Fibroblast of skin of scalp (primary cell): ENCODE results near the gene WDFY4.
A peak's percentile ranks its signal among the peaks of the same experiment; 100 is the strongest.

Experiments used
- DNase-seq: peaks from one replicate; pipeline ENCODE4 v3.0.0-alpha.2; 2013

Gene WDFY4

GRCh38 chr10:48947690-48948469 is 263.2 kb downstream of the WDFY4 start:
- no peak for DNase-seq

- DNase-seq: no peak
Measured at GRCh38 chr10:48948470-48949037, 263.9 kb downstream of the WDFY4 start.

- DNase-seq: no peak
Measured at GRCh38 chr10:48951707-48952106, 267.0 kb downstream of the WDFY4 start.

GRCh38 chr10:48957361-48958151 is 272.9 kb downstream of the WDFY4 start:
- no peak for DNase-seq

GRCh38 chr10:48958598-48959190 is 274.0 kb downstream of the WDFY4 start:
- DNase-seq: no peak

- no peak for DNase-seq
Measured at GRCh38 chr10:48964038-48964437, 279.4 kb downstream of the WDFY4 start.

- no peak for DNase-seq
Measured at GRCh38 chr10:48965460-48965859, 280.8 kb downstream of the WDFY4 start.

GRCh38 chr10:48968036-48968435 is 283.4 kb downstream of the WDFY4 start:
- no peak for DNase-seq

GRCh38 chr10:48970046-48970445 is 285.4 kb downstream of the WDFY4 start:
- no peak for DNase-seq

- no peak for DNase-seq
Measured at GRCh38 chr10:48970654-48971053, 286.0 kb downstream of the WDFY4 start.

- DNase-seq: no peak
Measured at GRCh38 chr10:48973065-48973464, 288.4 kb downstream of the WDFY4 start.

GRCh38 chr10:48974510-48975156 is 290.0 kb downstream of the WDFY4 start:
- no peak for DNase-seq

- DNase-seq: peak; percentile 35
Measured at GRCh38 chr10:48976196-48976595, 291.5 kb downstream of the WDFY4 start.

- no peak for DNase-seq
Measured at GRCh38 chr10:48978318-48978717, 293.6 kb downstream of the WDFY4 start.

GRCh38 chr10:48981310-48981907 is 296.7 kb downstream of the WDFY4 start:
- DNase-seq: peak; percentile 29

GRCh38 chr10:48982584-48982983 is 297.9 kb downstream of the WDFY4 start:
- DNase-seq: no peak

- DNase-seq: no peak
Measured at GRCh38 chr10:48983648-48984351, 299.1 kb downstream of the WDFY4 start.

- no peak for DNase-seq
Measured at GRCh38 chr10:48985621-48986158, 301.0 kb downstream of the WDFY4 start.

- DNase-seq: no peak
Measured at GRCh38 chr10:48990226-48990625, 305.6 kb downstream of the WDFY4 start.

- DNase-seq: no peak
Measured at GRCh38 chr10:48993627-48994026, 309.0 kb downstream of the WDFY4 start.

- DNase-seq: no peak
Measured at GRCh38 chr10:48996329-48996728, 311.7 kb downstream of the WDFY4 start.
